HepG2 (cell line): ENCODE results near the gene DPP6.

Experiments
- HDAC1 ChIP-seq: sonication (generic); formaldehyde crosslinking; IDR thresholded peaks from 2 replicates; pipeline ENCODE4 v1.5.1; 2020; ENCODE audit warnings: mild to moderate bottlenecking, missing genetic modification reagents
- ZNF780A ChIP-seq: sonication (generic); formaldehyde crosslinking; IDR thresholded peaks from 2 replicates; pipeline ENCODE4 v1.8.0; 2022; ENCODE audit warnings: mild to moderate bottlenecking, missing genetic modification reagents, moderate library complexity
- TF ChIP-seq, protein P1 (sequence below): sonication (generic); formaldehyde crosslinking; IDR thresholded peaks from 2 replicates; pipeline ENCODE4 v1.9.0; 2021; ENCODE audit warnings: missing genetic modification reagents, mild to moderate bottlenecking, borderline replicate concordance

DNA sequence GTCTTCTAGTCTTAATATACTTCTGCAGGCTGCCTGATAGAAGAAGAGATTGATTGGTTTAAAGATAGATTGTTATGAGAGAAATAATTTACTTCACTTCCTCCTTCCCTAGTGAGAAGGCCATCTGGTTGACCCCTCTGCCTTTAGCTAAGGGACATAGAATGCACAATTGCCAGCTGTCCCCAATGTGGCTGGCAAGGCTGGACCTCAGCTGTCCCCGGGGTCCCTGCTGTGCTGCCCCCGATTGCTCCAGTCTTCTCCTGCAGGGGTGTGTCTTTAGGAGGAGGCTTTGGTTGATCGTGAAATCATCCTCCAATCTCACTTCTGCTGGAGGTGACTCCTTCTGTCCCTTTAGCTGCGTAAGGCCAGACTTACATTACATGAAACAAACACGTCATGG, 388.5 kb downstream of the DPP6 start:
- TF ChIP-seq, protein P1, sequence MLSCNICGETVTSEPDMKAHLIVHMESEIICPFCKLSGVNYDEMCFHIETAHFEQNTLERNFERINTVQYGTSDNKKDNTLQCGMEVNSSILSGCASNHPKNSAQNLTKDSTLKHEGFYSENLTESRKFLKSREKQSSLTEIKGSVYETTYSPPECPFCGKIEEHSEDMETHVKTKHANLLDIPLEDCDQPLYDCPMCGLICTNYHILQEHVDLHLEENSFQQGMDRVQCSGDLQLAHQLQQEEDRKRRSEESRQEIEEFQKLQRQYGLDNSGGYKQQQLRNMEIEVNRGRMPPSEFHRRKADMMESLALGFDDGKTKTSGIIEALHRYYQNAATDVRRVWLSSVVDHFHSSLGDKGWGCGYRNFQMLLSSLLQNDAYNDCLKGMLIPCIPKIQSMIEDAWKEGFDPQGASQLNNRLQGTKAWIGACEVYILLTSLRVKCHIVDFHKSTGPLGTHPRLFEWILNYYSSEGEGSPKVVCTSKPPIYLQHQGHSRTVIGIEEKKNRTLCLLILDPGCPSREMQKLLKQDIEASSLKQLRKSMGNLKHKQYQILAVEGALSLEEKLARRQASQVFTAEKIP (CRISPR knock-in tag) = no peak
- TF ChIP-seq ZNF780A (CRISPR knock-in tag) (no peak), HDAC1 (CRISPR knock-in tag) (no peak)
